IMR-90 (cell line): ENCODE data around the gene MSANTD1. TPM values are rescaled to one million over a fixed set of nuclear protein-coding genes. Genes with fewer than 3 reads are reported as not detected.

Experiments used
- ATAC-seq: fragments of 200-7000 bp; cut with Tn5 transposase; 2 replicates; pipeline ENCODE4 v1.9.1; 2020; ENCODE audit warnings: low read depth, mild to moderate bottlenecking, moderate library complexity
- BruUV-seq: library from RNA; stranded (reverse); fragments of 400-500 nt; replicated peaks from 2 replicates; lab custom pipeline; 2021; lab: Mats Ljungman, UMichigan
- CTCF ChIA-PET: fragments of 300-600 bp; formaldehyde crosslinking; extraction: SDS; loops from one replicate; lab custom pipeline; 2021; ENCODE audit warnings: antibody characterized with exemption; lab: Yijun Ruan, JAX
- POLR2A ChIA-PET: fragments of 300-600 bp; sonication (Branson Sonifier 250); formaldehyde crosslinking; loops from one replicate; lab custom pipeline; 2022; ENCODE audit warnings: antibody characterized with exemption; ENCODE audit not compliant: unreplicated experiment; lab: Charles Lee
- DNase-seq: peaks from one replicate; pipeline ENCODE4 v3.0.0; 2013
- H2AFZ ChIP-seq: replicated peaks from 2 replicates; pipeline ENCODE3; 2013; ENCODE audit warnings: low read length, mild to moderate bottlenecking; ENCODE audit not compliant: poor library complexity
- H2AK5ac ChIP-seq: 2 replicates; pipeline ENCODE4 v1.6.1; 2013; ENCODE audit warnings: low read depth, low read length, inconsistent platforms
- H2AK9ac ChIP-seq: replicated peaks from 2 replicates; pipeline ENCODE3; 2013; ENCODE audit warnings: mild to moderate bottlenecking, low read depth, low read length, moderate library complexity; ENCODE audit not compliant: poor library complexity
- H2BK120ac ChIP-seq: 2 replicates; pipeline ENCODE4 v1.6.1; 2013; ENCODE audit warnings: low read depth, low read length, inconsistent platforms
- H2BK15ac ChIP-seq: 3 replicates; pipeline ENCODE4 v1.6.1; 2013; ENCODE audit warnings: low read depth, low read length, inconsistent platforms
- H2BK20ac ChIP-seq: 2 replicates; pipeline ENCODE4 v1.6.1; 2013; ENCODE audit warnings: low read depth, mild to moderate bottlenecking, inconsistent platforms, low read length, moderate library complexity
- H2BK5ac ChIP-seq: 2 replicates; pipeline ENCODE4 v1.6.1; 2013; ENCODE audit warnings: mild to moderate bottlenecking, low read depth, low read length, inconsistent platforms; ENCODE audit not compliant: poor library complexity, severe bottlenecking
- H3K14ac ChIP-seq: replicated peaks from 2 replicates; pipeline ENCODE4 v1.6.1; 2013; ENCODE audit warnings: low read depth, low read length, inconsistent platforms
- H3K18ac ChIP-seq: 2 replicates; pipeline ENCODE4 v1.6.1; 2013; ENCODE audit warnings: low read depth, low read length, control low read depth
- H3K23ac ChIP-seq: 2 replicates; pipeline ENCODE4 v1.6.1; 2013; ENCODE audit warnings: low read depth, low read length, inconsistent platforms
- H3K27ac ChIP-seq: 2 replicates; pipeline ENCODE4 v1.5.1; 2013; ENCODE audit warnings: mild to moderate bottlenecking, control low read depth, low read length; ENCODE audit not compliant: insufficient read depth
- H3K27me3 ChIP-seq: 2 replicates; pipeline ENCODE4 v1.6.1; 2013; ENCODE audit warnings: low read length; ENCODE audit not compliant: control insufficient read depth, insufficient read depth
- H3K36me3 ChIP-seq: 2 replicates; pipeline ENCODE4 v1.6.1; 2013; ENCODE audit warnings: low read length, mixed read lengths; ENCODE audit not compliant: control insufficient read depth, insufficient read depth
- H3K4ac ChIP-seq: 2 replicates; pipeline ENCODE4 v1.6.1; 2013; ENCODE audit warnings: low read depth, low read length, inconsistent platforms
- H3K4me1 ChIP-seq: 2 replicates; pipeline ENCODE4 v1.6.1; 2013; ENCODE audit warnings: low read length, mixed read lengths; ENCODE audit not compliant: control insufficient read depth, insufficient read depth
- H3K4me2 ChIP-seq: 2 replicates; pipeline ENCODE4 v1.6.1; 2013; ENCODE audit warnings: low read depth, mild to moderate bottlenecking, control low read depth, low read length, moderate library complexity
- H3K4me3 ChIP-seq: 2 replicates; pipeline ENCODE4 v1.5.1; 2013; ENCODE audit warnings: low read depth, mild to moderate bottlenecking, control low read depth, low read length, moderate library complexity; ENCODE audit not compliant: insufficient read depth
- H3K56ac ChIP-seq: 2 replicates; pipeline ENCODE4 v1.6.1; 2013; ENCODE audit warnings: low read length, inconsistent platforms; ENCODE audit not compliant: insufficient read depth; ENCODE audit errors: extremely low read depth
- H3K79me1 ChIP-seq, 2 experiments: 2 replicates each; pipeline ENCODE4 v1.6.1; 2013; ENCODE audit warnings: low read length in 2 of 2, inconsistent platforms in 1 of 2, low read depth in 1 of 2
- H3K9ac ChIP-seq: 2 replicates; pipeline ENCODE4 v1.6.1; 2013; ENCODE audit warnings: low read depth, low read length, control low read depth
- H3K9me1 ChIP-seq: 2 replicates; pipeline ENCODE4 v1.6.1; 2013; ENCODE audit warnings: low read length, inconsistent platforms; ENCODE audit not compliant: insufficient read depth
- H3K9me3 ChIP-seq: 2 replicates; pipeline ENCODE4 v1.6.1; 2013; ENCODE audit warnings: low read length; ENCODE audit not compliant: control insufficient read depth, insufficient read depth
- H4K20me1 ChIP-seq: 2 replicates; pipeline ENCODE4 v1.6.1; 2013; ENCODE audit warnings: low read length, inconsistent platforms; ENCODE audit not compliant: insufficient read depth
- H4K5ac ChIP-seq: 2 replicates; pipeline ENCODE4 v1.6.1; 2013; ENCODE audit warnings: mild to moderate bottlenecking, low read depth, low read length, control low read depth
- H4K8ac ChIP-seq, 2 experiments: 2 replicates each; pipeline ENCODE4 v1.6.1; 2013; ENCODE audit warnings: low read depth in 2 of 2, low read length in 2 of 2, control low read depth in 1 of 2, inconsistent platforms in 1 of 2
- H4K91ac ChIP-seq: 2 replicates; pipeline ENCODE4 v1.6.1; 2013; ENCODE audit warnings: low read depth, low read length, inconsistent platforms; ENCODE audit not compliant: insufficient read depth
- BHLHE40 ChIP-seq: fragments of 150-350 bp; IDR thresholded peaks from 2 replicates; pipeline ENCODE4 v1.6.1; 2016; ENCODE audit warnings: mild to moderate bottlenecking, low read depth, low read length
- CEBPB ChIP-seq: IDR thresholded peaks from 2 replicates; pipeline ENCODE4 v1.6.1; 2012; ENCODE audit warnings: low read depth, low read length, improper control_type of control experiment
- CHD1 ChIP-seq: IDR thresholded peaks from 2 replicates; pipeline ENCODE4 v1.6.1; 2012; ENCODE audit warnings: low read depth, low read length, improper control_type of control experiment
- CTCF ChIP-seq: conservative IDR thresholded peaks from 2 replicates; pipeline ENCODE4 v1.5.1; 2012; ENCODE audit warnings: mild to moderate bottlenecking, low read depth, low read length, improper control_type of control experiment
- ELK1 ChIP-seq: fragments of 150-350 bp; IDR thresholded peaks from 2 replicates; pipeline ENCODE4 v1.6.1; 2016; ENCODE audit warnings: low read depth, mild to moderate bottlenecking, low read length, moderate library complexity, borderline replicate concordance
- FOS ChIP-seq: fragments of 150-350 bp; IDR thresholded peaks from 2 replicates; pipeline ENCODE4 v1.6.1; 2016; ENCODE audit warnings: low read depth, low read length
- MAFK ChIP-seq: IDR thresholded peaks from 2 replicates; pipeline ENCODE4 v1.6.1; 2012; ENCODE audit warnings: low read depth, low read length, improper control_type of control experiment
- MAZ ChIP-seq: IDR thresholded peaks from 2 replicates; pipeline ENCODE4 v1.6.1; 2012; ENCODE audit warnings: low read depth, mild to moderate bottlenecking, low read length, improper control_type of control experiment, moderate library complexity, borderline replicate concordance
- MXI1 ChIP-seq: IDR thresholded peaks from 2 replicates; pipeline ENCODE4 v1.6.1; 2012; ENCODE audit warnings: low read depth, mild to moderate bottlenecking, low read length, moderate library complexity, borderline replicate concordance
- NFE2L2 ChIP-seq: fragments of 150-350 bp; IDR thresholded peaks from 2 replicates; pipeline ENCODE4 v1.6.1; 2016; ENCODE audit warnings: low read depth, mild to moderate bottlenecking, low read length
- POLR2A ChIP-seq: IDR thresholded peaks from 2 replicates; pipeline ENCODE4 v1.6.1; 2012; ENCODE audit warnings: mild to moderate bottlenecking, low read depth, low read length
- RAD21 ChIP-seq: IDR thresholded peaks from 2 replicates; pipeline ENCODE4 v1.6.1; 2012; ENCODE audit warnings: low read length, improper control_type of control experiment
- SMC3 ChIP-seq: fragments of 150-350 bp; IDR thresholded peaks from 2 replicates; pipeline ENCODE4 v1.6.1; 2016; ENCODE audit warnings: low read depth, mild to moderate bottlenecking, antibody characterized with exemption, low read length, moderate library complexity
- WGBS, 2 experiments: methylation state at CpG; one replicate each; pipeline versions ENCODE4 v1.1.5 to v1.1.7; 2013; ENCODE audit warnings: missing lambda C conversion rate in 2 of 2; ENCODE audit not compliant: insufficient read length in 1 of 2; ENCODE audit errors: extremely low coverage in 2 of 2; 5-methylcytosine and 5-hydroxymethylcytosine counted together
- dilution Hi-C: fragments of 300-500 bp; cut with HindIII; formaldehyde crosslinking; loops from one replicate; pipeline ENCODE4 v1.14.3; 2018; ENCODE audit warnings: low sequenced_read_pairs; ENCODE audit not compliant: unreplicated experiment
- in situ Hi-C: fragments of 300-500 bp; cut with MboI; formaldehyde crosslinking; loops from 3 replicates; pipeline ENCODE4 v1.14.3; 2019; ENCODE audit warnings: low sequenced_read_pairs, inconsistent platforms, mixed read lengths
- intact Hi-C: fragments of 100-400 bp; cut with micrococcal nuclease; formaldehyde crosslinking; loops from 2 replicates; pipeline ENCODE4 v1.10.0; 2022
- polyA plus RNA-seq, 3 experiments: library from polyadenylated mRNA; depleted of rRNA; stranded (reverse); fragments of >200 nt; gene quantifications; 2 replicates each; pipeline ENCODE4 v1.2.3, GENCODE V29; 2012; ENCODE audit warnings: low replicate concordance in 1 of 3
- total RNA-seq: library from RNA; depleted of rRNA; stranded (reverse); fragments of >200 nt; gene quantifications from 2 replicates; pipeline ENCODE4 v1.2.3, GENCODE V29; 2012

The MSANTD1 gene
- total and polyA plus RNA-seq, 2 of the 4 experiments (the other 2 are of a cell fraction) = under 0.01 to 0.07 TPM

GRCh38 chr4:3267576-3268394, 18.8 kb downstream of the MSANTD1 start:
- dilution Hi-C loops (no loop called here), intact Hi-C loops (no loop called here), in situ Hi-C loops (no loop called here)
- no peak overlapping the region for H2AK5ac ChIP-seq
- H3K27me3 ChIP-seq = peaks cover 24% of the 10 kb centered on the region
- ChIA-PET POLR2A (no interaction called here), CTCF (no interaction called here)
- no peak overlapping the region for H4K8ac ChIP-seq
- ATAC-seq (no peak), DNase-seq (no peak)
- no peak overlapping the region for H4K91ac ChIP-seq
- TF ChIP-seq RAD21 (no peak), CHD1 (no peak), ELK1 (no peak), CTCF (no peak), MAZ (no peak), MXI1 (no peak), BHLHE40 (no peak), CEBPB (no peak), FOS (no peak), SMC3 (no peak), POLR2A (no peak), NFE2L2 (no peak), MAFK (no peak)
- H2BK5ac ChIP-seq = no peak overlapping the region
- H3K56ac ChIP-seq = no peak overlapping the region
- H3K4ac ChIP-seq = no peak overlapping the region
- no TSS peak for BruUV-seq
- H3K4me2 ChIP-seq = no peak overlapping the region
- H3K4me3 ChIP-seq = no peak overlapping the region
- no peak overlapping the region for H3K9ac ChIP-seq
- no peaks in the 10 kb centered on the region for H3K9me1 ChIP-seq
- no peak overlapping the region for H2AFZ ChIP-seq
- H2AK9ac ChIP-seq = no peak overlapping the region
- H3K36me3 ChIP-seq = no peaks in the 10 kb centered on the region
- H3K23ac ChIP-seq = no peak overlapping the region
- H4K20me1 ChIP-seq = no peaks in the 10 kb centered on the region
- H2BK120ac ChIP-seq = no peak overlapping the region
- H3K27ac ChIP-seq = no peak overlapping the region
- no peaks in the 10 kb centered on the region for H3K9me3 ChIP-seq
- no peak overlapping the region for H2BK20ac ChIP-seq
- no peak overlapping the region for H2BK15ac ChIP-seq
- no peak overlapping the region for H3K18ac ChIP-seq
- H3K14ac ChIP-seq = no peak overlapping the region
- 43% methylated on average over 3 of the region's 18 CpGs; no CpG with 5 or more reads in 1 of the 2 experiments for WGBS, 2 experiments
- no peaks in the 10 kb centered on the region for H3K4me1 ChIP-seq
- no peaks in the 10 kb centered on the region for H3K79me1 ChIP-seq
- H4K5ac ChIP-seq = no peak overlapping the region
